NCI-H1105 (cell line): ENCODE results near the gene CCDC102A.
"Not testable (repeated sequence)": the region's sequence is repeated elsewhere in the genome, so short reads cannot be mapped to it uniquely, and the experiment has no call there.

ENCODE experiments used
- DNase-seq: peaks from one replicate; lab custom pipeline; 2025; lab: John Stamatoyannopoulos, UW

CCDC102A gene

GRCh38 chr16:57536306-57537193, at the start of gene CCDC102A:
Gene CCDC102A (minus strand): TSS chr16:57536571. CDS start chr16:57529177, 7,394 bp downstream.
- no peak for DNase-seq

GRCh38 chr16:57585051-57585687, 48.8 kb upstream of the CCDC102A start:
- DNase-seq: no peak

- DNase-seq: no peak
Observed at GRCh38 chr16:57579361-57579665, 42.9 kb upstream of the CCDC102A start.

- no peak for DNase-seq
Observed at GRCh38 chr16:57578521-57579360, 42.4 kb upstream of the CCDC102A start.

- DNase-seq: no peak
Observed at GRCh38 chr16:57577691-57578224, 41.4 kb upstream of the CCDC102A start.

GRCh38 chr16:57577214-57577613, 40.8 kb upstream of the CCDC102A start:
- DNase-seq: no peak

GRCh38 chr16:57576429-57576870, 40.1 kb upstream of the CCDC102A start:
- DNase-seq: peak; percentile 30

GRCh38 chr16:57575468-57576277, 39.3 kb upstream of the CCDC102A start:
- DNase-seq: no peak

GRCh38 chr16:57574646-57575467, 38.5 kb upstream of the CCDC102A start:
- DNase-seq: no peak

GRCh38 chr16:57574086-57574485, 37.7 kb upstream of the CCDC102A start:
- DNase-seq: no peak

- no peak for DNase-seq
Observed at GRCh38 chr16:57572978-57573728, 36.8 kb upstream of the CCDC102A start.

- no peak for DNase-seq
Observed at GRCh38 chr16:57571098-57571497, 34.7 kb upstream of the CCDC102A start.

GRCh38 chr16:57570301-57571070, 34.1 kb upstream of the CCDC102A start:
- no peak for DNase-seq

- no peak for DNase-seq
Observed at GRCh38 chr16:57569306-57569946, 33.1 kb upstream of the CCDC102A start.

GRCh38 chr16:57568772-57569171, 32.4 kb upstream of the CCDC102A start:
- not testable (repeated sequence) for DNase-seq

GRCh38 chr16:57568173-57568678, 31.9 kb upstream of the CCDC102A start:
- DNase-seq: no peak

GRCh38 chr16:57567691-57568090, 31.3 kb upstream of the CCDC102A start:
- no peak for DNase-seq

GRCh38 chr16:57566436-57566835, 30.1 kb upstream of the CCDC102A start:
- DNase-seq: no peak
